ENCODE measurements around the gene FREM2. TPM values are rescaled to one million over a fixed set of nuclear protein-coding genes. Genes with fewer than 3 reads are reported as not detected.

The FREM2 gene
- polyA plus RNA-seq, 1 experiment, result not detected

DNA sequence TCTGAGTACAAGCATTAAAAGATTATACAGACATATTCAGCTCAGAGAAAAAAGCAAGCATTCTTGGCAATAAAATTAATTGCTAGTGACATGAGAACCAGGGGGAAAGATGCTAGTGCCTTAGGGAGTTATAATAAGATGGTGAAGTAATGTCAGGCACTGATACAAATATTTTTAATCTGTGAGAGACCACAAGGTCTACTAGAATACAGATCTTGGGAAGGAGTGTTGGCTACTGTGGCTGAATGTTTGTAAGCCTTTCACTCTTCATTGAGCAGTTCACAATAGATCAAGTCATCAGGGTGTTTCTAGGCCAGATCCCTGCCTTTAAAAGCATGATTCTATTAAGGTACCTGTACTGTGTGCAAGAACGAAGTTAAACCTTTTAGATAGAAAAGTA, 16.4 kb downstream of the FREM2 start:
- TF ChIP-seq, protein P1, sequence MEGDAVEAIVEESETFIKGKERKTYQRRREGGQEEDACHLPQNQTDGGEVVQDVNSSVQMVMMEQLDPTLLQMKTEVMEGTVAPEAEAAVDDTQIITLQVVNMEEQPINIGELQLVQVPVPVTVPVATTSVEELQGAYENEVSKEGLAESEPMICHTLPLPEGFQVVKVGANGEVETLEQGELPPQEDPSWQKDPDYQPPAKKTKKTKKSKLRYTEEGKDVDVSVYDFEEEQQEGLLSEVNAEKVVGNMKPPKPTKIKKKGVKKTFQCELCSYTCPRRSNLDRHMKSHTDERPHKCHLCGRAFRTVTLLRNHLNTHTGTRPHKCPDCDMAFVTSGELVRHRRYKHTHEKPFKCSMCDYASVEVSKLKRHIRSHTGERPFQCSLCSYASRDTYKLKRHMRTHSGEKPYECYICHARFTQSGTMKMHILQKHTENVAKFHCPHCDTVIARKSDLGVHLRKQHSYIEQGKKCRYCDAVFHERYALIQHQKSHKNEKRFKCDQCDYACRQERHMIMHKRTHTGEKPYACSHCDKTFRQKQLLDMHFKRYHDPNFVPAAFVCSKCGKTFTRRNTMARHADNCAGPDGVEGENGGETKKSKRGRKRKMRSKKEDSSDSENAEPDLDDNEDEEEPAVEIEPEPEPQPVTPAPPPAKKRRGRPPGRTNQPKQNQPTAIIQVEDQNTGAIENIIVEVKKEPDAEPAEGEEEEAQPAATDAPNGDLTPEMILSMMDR (IDR thresholded peaks at IDR 0.05; ENCODE audit: insufficient read depth, low read depth, low read length), result no peak
- no peaks in the 10 kb centered on the region for H3K36me3 ChIP-seq (ENCODE audit: control insufficient read depth, insufficient read depth, low read length)
- H3K4me3 ChIP-seq (ENCODE audit: low read depth, low read length), result no peak overlapping the region
- ChIA-PET POLR2A (no interaction called here), CTCF (no interaction called here)
- DNase-seq (ENCODE audit: low read depth), result no peak
- H3K27me3 ChIP-seq (ENCODE audit: control insufficient read depth, insufficient read depth, low read length), result no peaks in the 10 kb centered on the region

DNA sequence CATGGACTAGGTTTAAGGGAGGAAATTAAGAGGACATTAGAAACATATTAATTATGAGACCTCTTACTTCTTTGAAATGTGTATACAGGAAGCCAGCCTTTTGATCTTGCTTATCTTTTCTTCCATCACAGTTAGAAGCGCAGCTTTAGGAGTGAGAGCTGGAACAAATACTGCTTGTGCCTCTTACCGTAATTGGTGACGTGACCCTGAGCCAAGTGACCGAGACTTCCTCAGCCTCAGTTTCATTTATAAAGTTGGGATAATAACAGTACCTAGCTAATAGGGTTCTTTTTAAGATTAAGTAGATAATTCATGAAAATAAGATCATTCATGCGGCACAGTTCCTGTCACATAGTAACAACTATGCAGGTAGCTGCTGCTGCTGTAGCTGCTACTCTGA, 18.5 kb downstream of the FREM2 start:
- H3K36me3 ChIP-seq (ENCODE audit: control insufficient read depth, insufficient read depth, low read length), result no peaks in the 10 kb centered on the region
- DNase-seq (ENCODE audit: low read depth), result no peak
- TF ChIP-seq, protein P1 (IDR thresholded peaks at IDR 0.05; ENCODE audit: insufficient read depth, low read depth, low read length), result no peak
- H3K4me3 ChIP-seq (ENCODE audit: low read depth, low read length), result no peak overlapping the region
- no peaks in the 10 kb centered on the region for H3K27me3 ChIP-seq (ENCODE audit: control insufficient read depth, insufficient read depth, low read length)
- ChIA-PET POLR2A (no interaction called here), CTCF (no interaction called here)

DNA sequence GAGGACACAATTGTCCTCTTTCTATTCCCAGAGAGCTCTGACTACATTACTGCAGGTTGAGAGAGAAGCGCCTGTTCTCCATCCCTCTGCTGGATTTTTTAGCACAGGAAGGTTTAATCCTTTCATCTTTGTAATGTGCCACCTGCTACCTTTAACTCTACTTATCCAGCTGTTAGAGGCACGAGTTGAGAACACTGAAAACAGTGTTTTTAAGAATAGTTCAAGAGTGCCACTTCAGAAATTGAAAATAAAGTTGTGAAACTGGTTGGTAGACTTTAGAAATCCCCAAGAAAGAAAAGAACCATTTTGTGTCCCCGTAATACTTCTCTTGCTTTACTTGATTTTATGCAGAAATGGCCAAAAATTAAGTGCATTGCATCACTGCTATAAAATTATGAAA, 20.6 kb downstream of the FREM2 start:
- H3K27me3 ChIP-seq (ENCODE audit: control insufficient read depth, insufficient read depth, low read length), result no peaks in the 10 kb centered on the region
- H3K36me3 ChIP-seq (ENCODE audit: control insufficient read depth, insufficient read depth, low read length), result no peaks in the 10 kb centered on the region
- CTCF ChIA-PET, result no interaction called here
- TF ChIP-seq, protein P1 (IDR thresholded peaks at IDR 0.05; ENCODE audit: insufficient read depth, low read depth, low read length), result no peak
- no peak overlapping the region for H3K4me3 ChIP-seq (ENCODE audit: low read depth, low read length)
- POLR2A ChIA-PET, result no interaction called here
- DNase-seq (ENCODE audit: low read depth), result no peak

DNA sequence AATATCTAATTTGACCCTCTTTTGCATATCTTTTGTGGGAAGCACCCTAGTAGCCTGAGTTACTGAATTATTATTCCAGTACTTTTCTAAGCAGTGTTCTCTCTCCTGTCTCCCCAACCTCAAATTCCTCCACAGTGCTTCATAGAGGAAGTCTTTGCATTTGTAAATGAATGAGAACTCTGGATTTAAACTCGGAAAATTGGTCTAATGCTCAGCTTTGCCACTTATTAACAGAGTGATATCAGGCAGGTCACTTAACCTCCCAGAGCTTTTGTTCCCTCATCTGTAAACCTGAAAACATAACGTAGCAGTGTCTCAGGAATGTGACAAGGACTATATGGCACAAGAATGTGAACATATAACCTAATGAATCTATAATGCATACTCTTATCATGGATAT, 26.2 kb downstream of the FREM2 start:
- Histone ChIP-seq H3K27me3 (ENCODE audit: control insufficient read depth, insufficient read depth, low read length) (no peaks in the 10 kb centered on the region), H3K4me3 (ENCODE audit: low read depth, low read length) (no peak overlapping the region), H3K36me3 (ENCODE audit: control insufficient read depth, insufficient read depth, low read length) (no peaks in the 10 kb centered on the region)
- ChIA-PET CTCF (no interaction called here), POLR2A (no interaction called here)
- no peak for DNase-seq (ENCODE audit: low read depth)
- TF ChIP-seq, protein P1 (IDR thresholded peaks at IDR 0.05; ENCODE audit: insufficient read depth, low read depth, low read length), result no peak

DNA sequence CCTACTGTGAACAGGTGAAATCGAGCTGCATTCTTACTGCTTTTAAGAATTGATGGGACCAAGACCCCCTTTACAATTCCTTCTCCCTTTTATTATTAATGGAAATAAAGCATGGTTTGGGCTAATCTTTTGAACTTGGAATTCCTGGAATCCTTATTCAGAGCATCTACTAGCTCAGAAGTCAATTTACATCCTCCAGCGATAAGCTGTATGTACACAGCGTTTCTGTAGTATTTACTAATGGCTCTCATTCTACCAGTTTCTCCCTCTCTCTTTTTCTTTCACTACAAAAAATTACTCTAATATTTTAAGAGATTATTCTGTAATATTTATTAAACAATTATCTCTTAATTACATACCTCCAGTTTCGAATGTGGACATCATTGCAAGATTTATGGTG, 31.5 kb downstream of the FREM2 start:
- DNase-seq (ENCODE audit: low read depth), result no peak
- Histone ChIP-seq H3K36me3 (ENCODE audit: control insufficient read depth, insufficient read depth, low read length) (no peaks in the 10 kb centered on the region), H3K27me3 (ENCODE audit: control insufficient read depth, insufficient read depth, low read length) (no peaks in the 10 kb centered on the region), H3K4me3 (ENCODE audit: low read depth, low read length) (no peak overlapping the region)
- ChIA-PET CTCF (no interaction called here), POLR2A (no interaction called here)
- TF ChIP-seq, protein P1 (IDR thresholded peaks at IDR 0.05; ENCODE audit: insufficient read depth, low read depth, low read length), result no peak

All from BJ (cell line).